ENCODE measurements around the gene CTDSPL.
A peak's percentile ranks its signal among the peaks of the same experiment; 100 is the strongest.

CTDSPL gene

GRCh38 chr3:37953707-37954394, 92.2 kb downstream of the CTDSPL start:
- no peak for TF ChIP-seq CTCF (IDR thresholded peaks at IDR 0.05; ENCODE audit: low read length)
- no peak for TF ChIP-seq EZH2phosphoT487 (IDR thresholded peaks at IDR 0.05; ENCODE audit: low read length)
- no peak for TF ChIP-seq EZH2 (optimal IDR thresholded peaks at IDR 0.05; ENCODE audit: low read depth, low read length)
- Histone ChIP-seq H3F3A (ENCODE audit: insufficient read depth, low read length) (0 out of 2 replicates have a peak, but pooled peaks cover 4% of the 10 kb centered on the region), H3K9me3 (replicated peaks; ENCODE audit: insufficient read depth, low read length) (no peaks in the 10 kb centered on the region), H3K27me3 (replicated peaks; ENCODE audit: insufficient read depth, low read length) (no peaks in the 10 kb centered on the region), H3K36me3 (replicated peaks; ENCODE audit: insufficient read depth, low read length) (no peaks in the 10 kb centered on the region), H3K4me2 (ENCODE audit: low read depth, low read length) (no peak overlapping the region), H3K79me2 (ENCODE audit: low read length) (no peaks in the 10 kb centered on the region), H3K4me1 (ENCODE audit: low read length) (peaks cover 18% of the 10 kb centered on the region), H3K9me2 (replicated peaks; ENCODE audit: insufficient read depth, low read length) (no peaks in the 10 kb centered on the region), H2AFZ (ENCODE audit: low read length) (no peak overlapping the region), H3K27ac (ENCODE audit: low read length) (no peak overlapping the region), H3K4me3 (ENCODE audit: low read length) (no peak overlapping the region), H4K20me1 (ENCODE audit: insufficient read depth, low read length) (no peaks in the 10 kb centered on the region), H3K9ac (ENCODE audit: low read length) (no peak overlapping the region)
- no peak for DNase-seq

- peaks cover 18% of the 10 kb centered on the region for H3K4me1 ChIP-seq (ENCODE audit: low read length)
- H4K20me1 ChIP-seq (ENCODE audit: insufficient read depth, low read length) = no peaks in the 10 kb centered on the region
- no peak overlapping the region for H3K27ac ChIP-seq (ENCODE audit: low read length)
- no peaks in the 10 kb centered on the region for H3K9me3 ChIP-seq (replicated peaks; ENCODE audit: insufficient read depth, low read length)
- no peaks in the 10 kb centered on the region for H3K79me2 ChIP-seq (ENCODE audit: low read length)
- DNase-seq = no peak
- 0 out of 2 replicates have a peak, but pooled peaks cover 4% of the 10 kb centered on the region for H3F3A ChIP-seq (ENCODE audit: insufficient read depth, low read length)
- TF ChIP-seq EZH2 (optimal IDR thresholded peaks at IDR 0.05; ENCODE audit: low read depth, low read length) (no peak), CTCF (IDR thresholded peaks at IDR 0.05; ENCODE audit: low read length) (no peak), EZH2phosphoT487 (IDR thresholded peaks at IDR 0.05; ENCODE audit: low read length) (no peak)
- H3K4me2 ChIP-seq (ENCODE audit: low read depth, low read length) = no peak overlapping the region
- H2AFZ ChIP-seq (ENCODE audit: low read length) = no peak overlapping the region
- no peaks in the 10 kb centered on the region for H3K36me3 ChIP-seq (replicated peaks; ENCODE audit: insufficient read depth, low read length)
- no peaks in the 10 kb centered on the region for H3K9me2 ChIP-seq (replicated peaks; ENCODE audit: insufficient read depth, low read length)
- H3K4me3 ChIP-seq (ENCODE audit: low read length) = no peak overlapping the region
- H3K9ac ChIP-seq (ENCODE audit: low read length) = no peak overlapping the region
- H3K27me3 ChIP-seq (replicated peaks; ENCODE audit: insufficient read depth, low read length) = no peaks in the 10 kb centered on the region
Measured at GRCh38 chr3:37954881-37955280, 93.2 kb downstream of the CTDSPL start.

- DNase-seq = no peak
- Histone ChIP-seq H3K36me3 (replicated peaks; ENCODE audit: insufficient read depth, low read length) (no peaks in the 10 kb centered on the region), H3K27ac (ENCODE audit: low read length) (no peak overlapping the region; the same call in 1 of the 2 replicates), H3K4me3 (ENCODE audit: low read length) (no peak overlapping the region), H3F3A (ENCODE audit: insufficient read depth, low read length) (0 out of 2 replicates have a peak, but pooled peaks cover 4% of the 10 kb centered on the region), H3K4me1 (ENCODE audit: low read length) (peaks cover 18% of the 10 kb centered on the region), H3K79me2 (ENCODE audit: low read length) (no peaks in the 10 kb centered on the region), H3K27me3 (replicated peaks; ENCODE audit: insufficient read depth, low read length) (no peaks in the 10 kb centered on the region), H2AFZ (ENCODE audit: low read length) (peak overlapping the region; percentile 62), H3K9me3 (replicated peaks; ENCODE audit: insufficient read depth, low read length) (no peaks in the 10 kb centered on the region), H4K20me1 (ENCODE audit: insufficient read depth, low read length) (no peaks in the 10 kb centered on the region), H3K4me2 (ENCODE audit: low read depth, low read length) (peak overlapping the region; percentile 59), H3K9ac (ENCODE audit: low read length) (no peak overlapping the region; the same call in 1 of the 2 replicates), H3K9me2 (replicated peaks; ENCODE audit: insufficient read depth, low read length) (no peaks in the 10 kb centered on the region)
- TF ChIP-seq CTCF (IDR thresholded peaks at IDR 0.05; ENCODE audit: low read length) = no peak
- no peak for TF ChIP-seq EZH2 (optimal IDR thresholded peaks at IDR 0.05; ENCODE audit: low read depth, low read length)
- no peak for TF ChIP-seq EZH2phosphoT487 (IDR thresholded peaks at IDR 0.05; ENCODE audit: low read length)
Measured at GRCh38 chr3:37955918-37956707, 94.4 kb downstream of the CTDSPL start.
